HCT116 (cell line): Measurements from ENCODE around the gene WFDC1.

Source experiments
- CBX3 ChIP-seq: IDR thresholded peaks from 2 replicates; pipeline ENCODE4 v1.6.1; 2012; ENCODE audit warnings: low read depth
- FOSL1 ChIP-seq: IDR thresholded peaks from 2 replicates; pipeline ENCODE4 v1.6.1; 2012; ENCODE audit warnings: low read depth
- JUND ChIP-seq: IDR thresholded peaks from 2 replicates; pipeline ENCODE4 v1.6.1; 2012
- POLR2A ChIP-seq: IDR thresholded peaks from 2 replicates; pipeline ENCODE4 v1.7.0; 2011; ENCODE audit warnings: borderline replicate concordance; ENCODE audit not compliant: insufficient read depth, insufficient read length; ENCODE audit errors: extremely low read depth
- POLR2AphosphoS5 ChIP-seq: IDR thresholded peaks from 2 replicates; pipeline ENCODE4 v1.6.1; 2011; ENCODE audit warnings: mild to moderate bottlenecking, low read depth, low read length, moderate library complexity
- RAD21 ChIP-seq: IDR thresholded peaks from 2 replicates; pipeline ENCODE4 v1.6.1; 2012; ENCODE audit warnings: low read depth, mild to moderate bottlenecking
- SIN3A ChIP-seq: IDR thresholded peaks from 2 replicates; pipeline ENCODE4 v1.6.1; 2012; ENCODE audit warnings: low read depth
- SRF ChIP-seq: IDR thresholded peaks from 2 replicates; pipeline ENCODE4 v1.6.1; 2012; ENCODE audit warnings: low read depth
- ZNF274 ChIP-seq: fragments of 200-500 bp; sonication (Bioruptor generic); IDR thresholded peaks from 2 replicates; pipeline ENCODE4 v1.6.1; 2014; ENCODE audit warnings: mild to moderate bottlenecking, low read depth, low read length, inconsistent platforms
- TF ChIP-seq, protein P1 (sequence below), 3 experiments: fragments of 200-600 bp in 1 of 3; sonication (generic) in 1 of 3; IDR thresholded peaks in 2 of 3; conservative IDR thresholded peaks in 1 of 3; 2 replicates each; pipeline ENCODE4 v1.5.1; 2012 to 2017; ENCODE audit warnings: low read depth in 2 of 3, low read length in 2 of 3, antibody characterized with exemption in 1 of 3, borderline replicate concordance in 1 of 3, control low read depth in 1 of 3, mild to moderate bottlenecking in 1 of 3, mixed read lengths in 1 of 3, mixed run types in 1 of 3, moderate library complexity in 1 of 3; ENCODE audit not compliant: insufficient read depth in 1 of 3
- TF ChIP-seq, protein P2 (sequence below): IDR thresholded peaks from 2 replicates; pipeline ENCODE4 v1.6.1; 2012; ENCODE audit warnings: low read depth
- TF ChIP-seq, protein P3 (sequence below): IDR thresholded peaks from 2 replicates; pipeline ENCODE4 v1.6.1; 2012

DNA sequence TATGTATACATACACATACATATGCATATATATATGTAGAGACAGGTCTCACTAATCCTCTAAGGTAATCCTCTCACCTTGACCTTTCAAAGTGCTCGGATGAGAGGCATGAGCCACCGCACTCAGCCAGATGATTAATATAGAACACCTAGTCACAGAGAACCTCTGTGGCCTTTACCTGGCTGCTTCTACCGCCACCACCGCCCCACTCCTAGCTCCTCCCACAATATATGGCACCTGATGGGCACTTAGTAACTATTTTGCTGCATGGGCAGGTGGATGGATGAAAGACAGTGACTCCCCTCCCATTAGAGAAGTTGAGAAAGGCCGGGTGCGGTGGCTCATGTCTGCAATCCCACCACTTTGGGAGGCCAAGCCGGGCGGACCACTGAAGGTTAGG is 57.0 kb downstream of the WFDC1 start:
- TF ChIP-seq, protein P1, sequence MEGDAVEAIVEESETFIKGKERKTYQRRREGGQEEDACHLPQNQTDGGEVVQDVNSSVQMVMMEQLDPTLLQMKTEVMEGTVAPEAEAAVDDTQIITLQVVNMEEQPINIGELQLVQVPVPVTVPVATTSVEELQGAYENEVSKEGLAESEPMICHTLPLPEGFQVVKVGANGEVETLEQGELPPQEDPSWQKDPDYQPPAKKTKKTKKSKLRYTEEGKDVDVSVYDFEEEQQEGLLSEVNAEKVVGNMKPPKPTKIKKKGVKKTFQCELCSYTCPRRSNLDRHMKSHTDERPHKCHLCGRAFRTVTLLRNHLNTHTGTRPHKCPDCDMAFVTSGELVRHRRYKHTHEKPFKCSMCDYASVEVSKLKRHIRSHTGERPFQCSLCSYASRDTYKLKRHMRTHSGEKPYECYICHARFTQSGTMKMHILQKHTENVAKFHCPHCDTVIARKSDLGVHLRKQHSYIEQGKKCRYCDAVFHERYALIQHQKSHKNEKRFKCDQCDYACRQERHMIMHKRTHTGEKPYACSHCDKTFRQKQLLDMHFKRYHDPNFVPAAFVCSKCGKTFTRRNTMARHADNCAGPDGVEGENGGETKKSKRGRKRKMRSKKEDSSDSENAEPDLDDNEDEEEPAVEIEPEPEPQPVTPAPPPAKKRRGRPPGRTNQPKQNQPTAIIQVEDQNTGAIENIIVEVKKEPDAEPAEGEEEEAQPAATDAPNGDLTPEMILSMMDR (IDR thresholded peaks at IDR 0.05 in 2 of 3, conservative IDR thresholded peaks at IDR 0.05 in 1 of 3; ENCODE audit: borderline replicate concordance in 1 of 3, insufficient read depth in 1 of 3, low read depth in 2 of 3, low read length in 2 of 3), result no peak
- TF ChIP-seq SRF (no peak), POLR2AphosphoS5 (no peak), CBX3 (no peak), JUND (no peak), POLR2A (no peak), FOSL1 (no peak), ZNF274 (no peak), RAD21 (no peak), SIN3A (no peak)
- TF ChIP-seq, protein P2, sequence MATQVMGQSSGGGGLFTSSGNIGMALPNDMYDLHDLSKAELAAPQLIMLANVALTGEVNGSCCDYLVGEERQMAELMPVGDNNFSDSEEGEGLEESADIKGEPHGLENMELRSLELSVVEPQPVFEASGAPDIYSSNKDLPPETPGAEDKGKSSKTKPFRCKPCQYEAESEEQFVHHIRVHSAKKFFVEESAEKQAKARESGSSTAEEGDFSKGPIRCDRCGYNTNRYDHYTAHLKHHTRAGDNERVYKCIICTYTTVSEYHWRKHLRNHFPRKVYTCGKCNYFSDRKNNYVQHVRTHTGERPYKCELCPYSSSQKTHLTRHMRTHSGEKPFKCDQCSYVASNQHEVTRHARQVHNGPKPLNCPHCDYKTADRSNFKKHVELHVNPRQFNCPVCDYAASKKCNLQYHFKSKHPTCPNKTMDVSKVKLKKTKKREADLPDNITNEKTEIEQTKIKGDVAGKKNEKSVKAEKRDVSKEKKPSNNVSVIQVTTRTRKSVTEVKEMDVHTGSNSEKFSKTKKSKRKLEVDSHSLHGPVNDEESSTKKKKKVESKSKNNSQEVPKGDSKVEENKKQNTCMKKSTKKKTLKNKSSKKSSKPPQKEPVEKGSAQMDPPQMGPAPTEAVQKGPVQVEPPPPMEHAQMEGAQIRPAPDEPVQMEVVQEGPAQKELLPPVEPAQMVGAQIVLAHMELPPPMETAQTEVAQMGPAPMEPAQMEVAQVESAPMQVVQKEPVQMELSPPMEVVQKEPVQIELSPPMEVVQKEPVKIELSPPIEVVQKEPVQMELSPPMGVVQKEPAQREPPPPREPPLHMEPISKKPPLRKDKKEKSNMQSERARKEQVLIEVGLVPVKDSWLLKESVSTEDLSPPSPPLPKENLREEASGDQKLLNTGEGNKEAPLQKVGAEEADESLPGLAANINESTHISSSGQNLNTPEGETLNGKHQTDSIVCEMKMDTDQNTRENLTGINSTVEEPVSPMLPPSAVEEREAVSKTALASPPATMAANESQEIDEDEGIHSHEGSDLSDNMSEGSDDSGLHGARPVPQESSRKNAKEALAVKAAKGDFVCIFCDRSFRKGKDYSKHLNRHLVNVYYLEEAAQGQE, result no peak
- TF ChIP-seq, protein P3, sequence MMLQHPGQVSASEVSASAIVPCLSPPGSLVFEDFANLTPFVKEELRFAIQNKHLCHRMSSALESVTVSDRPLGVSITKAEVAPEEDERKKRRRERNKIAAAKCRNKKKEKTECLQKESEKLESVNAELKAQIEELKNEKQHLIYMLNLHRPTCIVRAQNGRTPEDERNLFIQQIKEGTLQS, result no peak
